K562 (cell line): ENCODE measurements around the gene SCYL3.

Source experiments
- CBX8 ChIP-seq: fragments of 200-600 bp; sonication (generic); IDR thresholded peaks from 2 replicates; pipeline ENCODE4 v1.6.1; 2012; ENCODE audit warnings: borderline replicate concordance, mixed run types, low read depth, mild to moderate bottlenecking, moderate library complexity, mixed read lengths, low read length, control low read depth, inconsistent platforms; ENCODE audit not compliant: poor library complexity, severe bottlenecking; ENCODE audit errors: extremely low read depth
- CTBP1 ChIP-seq: fragments of 450-650 bp; IDR thresholded peaks from 2 replicates; pipeline ENCODE4 v1.6.1; 2016; ENCODE audit warnings: borderline replicate concordance
- KDM1A ChIP-seq, 2 experiments: fragments of 450-650 bp; IDR thresholded peaks; 2 replicates each; pipeline ENCODE4 v1.6.1; 2016; ENCODE audit warnings: mild to moderate bottlenecking in 2 of 2
- STAT5B ChIP-seq: fragments of 250-450 bp; sonication (Bioruptor Pico); IDR thresholded peaks from 2 replicates; pipeline ENCODE4 v1.8.0; 2021; ENCODE audit warnings: mild to moderate bottlenecking, inconsistent platforms
- TFAP4 ChIP-seq: sonication (generic); formaldehyde crosslinking; IDR thresholded peaks from 2 replicates; pipeline ENCODE4 v1.8.0; 2022; ENCODE audit warnings: missing genetic modification reagents, mild to moderate bottlenecking, moderate library complexity, borderline replicate concordance
- TGIF2 ChIP-seq: sonication (generic); formaldehyde crosslinking; IDR thresholded peaks from 2 replicates; pipeline ENCODE4 v1.8.1; 2022; ENCODE audit warnings: mild to moderate bottlenecking, missing genetic modification reagents, moderate library complexity
- ZKSCAN8 ChIP-seq: fragments of 200-800 bp; sonication (Bioruptor generic); IDR thresholded peaks from 2 replicates; pipeline ENCODE4 v1.6.1; 2016; ENCODE audit warnings: missing genetic modification characterization, missing compliant biosample characterization

GRCh38 chr1:169812131-169812530 lies 81.6 kb downstream of the SCYL3 start:
- TF ChIP-seq TGIF2 (CRISPR knock-in tag) (no peak), STAT5B (CRISPR knock-in tag) (no peak), TFAP4 (CRISPR knock-in tag) (no peak), CTBP1 (no peak), ZKSCAN8 (CRISPR knock-in tag) (no peak), CBX8 (no peak), KDM1A (IDR thresholded peaks at IDR 0.05) (no peak)
